ENCODE data around the gene ARID3A.

GRCh38 chr19:954272-954671 lies 28.4 kb downstream of the ARID3A start:
- TF ChIP-seq CTCF (IDR thresholded peaks at IDR 0.05; ENCODE audit: extremely low read depth in 1 of 2, insufficient read depth in 1 of 2, low read depth in 1 of 2, low read length in 2 of 2) (no peak), MAX (IDR thresholded peaks at IDR 0.05; ENCODE audit: insufficient read depth, insufficient read length) (no peak), EZH2 (IDR thresholded peaks at IDR 0.05; ENCODE audit: borderline replicate concordance, low read depth, low read length, severe bottlenecking) (no peak), POLR2AphosphoS5 (IDR thresholded peaks at IDR 0.05; ENCODE audit: insufficient read depth, low read depth, low read length) (no peak), POLR2A (IDR thresholded peaks at IDR 0.05; ENCODE audit: low read depth, low read length) (no peak), JUN (IDR thresholded peaks at IDR 0.05; ENCODE audit: borderline replicate concordance, insufficient read depth, insufficient read length, low read depth) (no peak)
